K562 (cell line): ENCODE measurements around the gene SND1. TPM values are rescaled to one million over a fixed set of nuclear protein-coding genes. Genes with fewer than 3 reads are reported as not detected.

Source experiments
- ARID1B ChIP-seq: fragments of 450-650 bp; IDR thresholded peaks from 2 replicates; pipeline ENCODE4 v1.6.1; 2016; ENCODE audit warnings: antibody characterized with exemption, mild to moderate bottlenecking, inconsistent platforms
- ARID2 ChIP-seq: fragments of 450-650 bp; IDR thresholded peaks from 2 replicates; pipeline ENCODE4 v1.6.1; 2017; ENCODE audit warnings: antibody characterized with exemption, mild to moderate bottlenecking
- CBFB ChIP-seq: sonication (generic); formaldehyde crosslinking; IDR thresholded peaks from 2 replicates; pipeline ENCODE4 v1.4.0; 2020; ENCODE audit warnings: mild to moderate bottlenecking, missing genetic modification reagents
- CHD2 ChIP-seq: IDR thresholded peaks from 2 replicates; pipeline ENCODE4 v1.6.1; 2011; ENCODE audit warnings: low read depth, low read length
- CHD4 ChIP-seq: fragments of 200-600 bp; sonication (generic); IDR thresholded peaks from 3 replicates; pipeline ENCODE4 v1.6.1; 2012; ENCODE audit warnings: low read depth, mild to moderate bottlenecking, mixed read lengths, low read length, inconsistent platforms; ENCODE audit not compliant: insufficient read depth, insufficient replicate concordance, poor library complexity, severe bottlenecking
- DDX20 ChIP-seq: fragments of 450-650 bp; IDR thresholded peaks from 2 replicates; pipeline ENCODE4 v1.6.1; 2016; ENCODE audit warnings: missing genetic modification characterization, low read depth, mild to moderate bottlenecking, missing compliant biosample characterization, moderate library complexity
- ETS2 ChIP-seq: IDR thresholded peaks from 2 replicates; pipeline ENCODE4 v1.6.1; 2016; ENCODE audit warnings: borderline replicate concordance, missing genetic modification characterization, mild to moderate bottlenecking, moderate library complexity, missing compliant biosample characterization; ENCODE audit not compliant: poor library complexity, severe bottlenecking
- HMG20A ChIP-seq: fragments of 450-650 bp; formaldehyde crosslinking; conservative IDR thresholded peaks from 2 replicates; pipeline ENCODE4 v1.4.0; 2020; ENCODE audit warnings: mild to moderate bottlenecking, mixed read lengths
- NBN ChIP-seq: fragments of 450-650 bp; IDR thresholded peaks from 2 replicates; pipeline ENCODE4 v1.6.1; 2016; ENCODE audit warnings: low read depth, mild to moderate bottlenecking
- NFYB ChIP-seq: IDR thresholded peaks from 2 replicates; pipeline ENCODE4 v1.6.1; 2011; ENCODE audit warnings: mild to moderate bottlenecking, moderate library complexity; ENCODE audit not compliant: insufficient read length; ENCODE audit errors: extremely low read depth
- NR1H2 ChIP-seq: sonication (generic); formaldehyde crosslinking; IDR thresholded peaks from 2 replicates; pipeline ENCODE4 v1.4.0; 2020; ENCODE audit warnings: mild to moderate bottlenecking, missing genetic modification reagents
- PHB2 ChIP-seq: fragments of 450-650 bp; IDR thresholded peaks from 2 replicates; pipeline ENCODE4 v1.6.1; 2017; ENCODE audit warnings: low read depth
- PRMT5 ChIP-seq: sonication (generic); formaldehyde crosslinking; IDR thresholded peaks from 2 replicates; pipeline ENCODE4 v1.5.0; 2020; ENCODE audit warnings: missing genetic modification reagents
- RCOR1 ChIP-seq, 2 experiments: IDR thresholded peaks; 2 replicates each; pipeline ENCODE4 v1.6.1; 2012; ENCODE audit warnings: low read depth in 2 of 2, low read length in 2 of 2, borderline replicate concordance in 1 of 2, improper control_type of control experiment in 1 of 2
- TSHZ1 ChIP-seq: fragments of 250-450 bp; sonication (Bioruptor Pico); IDR thresholded peaks from 2 replicates; pipeline ENCODE4 v1.4.0; 2020; ENCODE audit warnings: mild to moderate bottlenecking, moderate library complexity
- ZNF3 ChIP-seq: fragments of 250-450 bp; sonication (Bioruptor Pico); IDR thresholded peaks from 2 replicates; pipeline ENCODE4 v1.5.0; 2021; ENCODE audit warnings: mild to moderate bottlenecking, moderate library complexity
- ZNF398 ChIP-seq: fragments of 250-450 bp; sonication (Bioruptor Pico); IDR thresholded peaks from 2 replicates; pipeline ENCODE4 v1.8.0; 2021; ENCODE audit warnings: moderate library complexity, mild to moderate bottlenecking, inconsistent platforms
- ZNF408 ChIP-seq: fragments of 250-450 bp; sonication (Bioruptor Pico); IDR thresholded peaks from 2 replicates; pipeline ENCODE4 v1.4.0; 2020; ENCODE audit warnings: low read depth, mild to moderate bottlenecking, moderate library complexity
- ZNF518B ChIP-seq: fragments of 250-450 bp; sonication (Bioruptor Pico); IDR thresholded peaks from 2 replicates; pipeline ENCODE4 v1.5.0; 2021; ENCODE audit warnings: mild to moderate bottlenecking, moderate library complexity
- ZNF586 ChIP-seq: fragments of 450-650 bp; formaldehyde crosslinking; conservative IDR thresholded peaks from 2 replicates; pipeline ENCODE4 v1.4.0; 2020; ENCODE audit warnings: mild to moderate bottlenecking, moderate library complexity
- polyA plus RNA-seq, 8 experiments: library from polyadenylated mRNA; depleted of rRNA in 4 of 8; stranded (reverse) in 5 of 8; unstranded in 3 of 8; fragments of >200 nt; fragmentation: Nextera tagmentation in 2 of 8; fragmentation: Illumina TruSeq in 1 of 8; extraction: Ambion mirVana in 2 of 8; extraction: Trizol in 1 of 8; gene quantifications; 2 replicates each; pipeline versions ENCODE4 v1.2.1 to v1.2.3, GENCODE V29; 2011 to 2014; ENCODE audit warnings: inconsistent platforms in 1 of 8, missing spikeins in 1 of 8
- total RNA-seq, 7 experiments: library from RNA; depleted of rRNA in 6 of 7; stranded (reverse); fragments of >200 nt in 6 of 7; fragmentation: Illumina TruSeq in 2 of 7; extraction: Trizol in 2 of 7; gene quantifications; 2 replicates each; pipeline versions ENCODE4 v1.2.1 to v1.2.3, GENCODE V29; 2011 to 2021; ENCODE audit warnings: low replicate concordance in 1 of 7

The SND1 gene
- total and polyA plus RNA-seq, 9 of the 15 experiments (the other 6 are each of a cell fraction or from before 2014, with no cell fraction given) = 46.5 to 307 (median 191) TPM

- TF ChIP-seq ZNF408 (CRISPR knock-in tag) (no peak), HMG20A (CRISPR knock-in tag) (no peak), CHD2 (no peak), PRMT5 (CRISPR knock-in tag) (no peak), RCOR1 (IDR thresholded peaks at IDR 0.05; ENCODE audit: borderline replicate concordance in 1 of 2, low read depth in 2 of 2, low read length in 2 of 2) (peak in 1 of 2 experiments; percentile 76; a peak in 2 of 4 replicates), CHD4 (no peak), TSHZ1 (no peak), ARID1B (peak; percentile 94), NR1H2 (CRISPR knock-in tag) (peak; percentile 67; the same call in 1 of the 2 replicates), DDX20 (0 out of 2 replicates have a peak, but pooled peaks have one; percentile 22), ARID2 (no peak), ZNF398 (CRISPR knock-in tag) (no peak), NFYB (no peak), ZNF518B (CRISPR knock-in tag) (no peak), ZNF586 (no peak), ZNF3 (no peak), NBN (peak; percentile 93), CBFB (CRISPR knock-in tag) (no peak), PHB2 (no peak), ETS2 (tag) (no peak)
Measured at GRCh38 chr7:127822822-127823508, 171.0 kb downstream of the SND1 start (continued).
